HG03064 (cell line): Measurements from ENCODE around the gene CLC.

Source experiments
- ATAC-seq: cut with Tn5 transposase; IDR thresholded peaks from one replicate; pipeline ENCODE4 v1.9.1; 2021; ENCODE audit warnings: low read depth; ENCODE audit not compliant: unreplicated experiment

CLC gene

DNA sequence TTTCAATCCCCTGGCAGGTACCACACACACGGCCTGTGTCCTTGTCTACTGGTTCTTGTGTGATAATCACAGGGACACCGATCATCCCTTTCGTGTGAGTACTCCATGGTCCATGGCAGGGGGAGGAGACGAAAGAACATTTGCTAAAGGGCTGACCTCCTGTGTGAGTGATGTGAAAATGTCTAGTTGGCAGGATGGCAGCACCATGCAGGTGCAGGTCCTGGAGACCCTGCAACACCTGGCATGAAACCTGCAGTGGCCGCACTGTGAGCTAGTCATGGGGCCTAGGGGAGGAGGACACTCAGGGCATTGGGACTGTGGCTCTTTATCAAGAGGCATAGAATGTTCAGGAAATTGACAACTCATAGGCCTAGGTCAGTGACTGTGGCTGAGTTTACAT lies 56.4 kb downstream of the CLC start:
- ATAC-seq = no peak
